Measurements from ENCODE around the gene TPPP2.

Gene TPPP2

DNA sequence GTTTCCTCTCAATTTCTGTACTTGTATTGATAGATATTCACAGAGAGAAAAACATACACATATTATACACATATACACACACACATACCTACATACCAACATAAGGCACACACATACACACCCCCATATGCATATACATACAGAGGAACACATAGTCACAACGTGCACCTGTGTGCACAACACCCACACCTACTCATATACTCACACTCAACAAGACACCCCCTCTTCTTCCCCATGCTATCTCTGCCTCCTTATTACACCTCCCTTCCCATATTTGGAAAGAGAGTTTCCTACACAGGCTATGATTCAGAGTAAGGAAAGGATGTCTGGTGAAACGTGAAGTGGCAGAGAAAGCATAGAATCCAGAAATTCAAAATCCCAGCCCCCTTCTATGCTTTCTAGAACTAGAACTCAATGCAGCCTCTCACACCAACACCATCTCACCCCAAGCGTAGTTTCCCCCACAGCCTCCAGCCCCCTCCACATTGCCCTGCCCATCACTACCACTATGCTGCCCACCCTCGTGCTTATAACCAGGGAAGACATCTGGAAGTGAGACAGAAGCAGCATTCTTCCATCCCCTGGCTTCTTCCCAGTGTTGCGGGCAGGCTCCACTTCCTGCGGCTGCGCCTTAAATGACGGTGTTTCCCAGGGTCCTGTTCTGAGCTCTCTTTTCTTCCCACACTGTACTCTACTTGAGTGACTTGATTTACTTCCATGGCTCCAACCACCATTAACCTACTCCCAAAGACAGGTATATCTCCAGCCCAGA, 30.0 kb downstream of the TPPP2 start:
- DNase-seq = no peak

DNA sequence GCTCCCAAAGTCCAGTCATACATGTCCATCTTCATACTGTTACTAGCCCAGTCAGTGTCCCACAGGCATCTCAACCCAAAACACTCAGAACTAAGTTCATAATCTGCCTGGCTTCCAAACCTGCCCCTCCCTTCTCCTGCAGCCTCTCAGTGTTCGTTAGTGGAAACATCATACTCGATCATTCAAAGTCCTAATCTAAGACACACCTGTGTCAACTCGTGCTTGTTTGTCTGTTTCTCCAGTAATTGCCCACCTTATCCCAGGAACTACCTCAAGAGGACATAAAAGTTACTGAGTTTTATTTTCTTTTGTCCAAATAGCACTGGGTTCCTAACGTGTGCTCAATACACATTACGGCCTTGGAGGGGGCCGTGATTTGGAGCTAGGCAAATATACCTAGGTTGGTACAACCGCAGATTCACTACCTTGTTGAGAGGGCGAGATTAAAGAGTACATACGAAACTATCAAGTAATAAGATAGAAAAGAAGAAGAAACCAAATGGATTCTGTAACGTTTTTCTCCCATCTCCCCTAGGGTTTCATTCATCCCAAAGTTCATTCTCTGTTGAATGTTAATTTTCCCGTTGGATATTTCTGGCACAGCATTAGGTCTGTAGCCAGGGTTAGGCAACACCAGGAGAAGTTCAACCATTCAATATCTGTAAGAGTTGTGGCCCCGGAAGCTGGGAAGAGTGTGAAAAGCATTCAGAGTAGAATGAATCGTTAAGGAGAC, 30.8 kb downstream of the TPPP2 start:
- DNase-seq = no peak

DNA sequence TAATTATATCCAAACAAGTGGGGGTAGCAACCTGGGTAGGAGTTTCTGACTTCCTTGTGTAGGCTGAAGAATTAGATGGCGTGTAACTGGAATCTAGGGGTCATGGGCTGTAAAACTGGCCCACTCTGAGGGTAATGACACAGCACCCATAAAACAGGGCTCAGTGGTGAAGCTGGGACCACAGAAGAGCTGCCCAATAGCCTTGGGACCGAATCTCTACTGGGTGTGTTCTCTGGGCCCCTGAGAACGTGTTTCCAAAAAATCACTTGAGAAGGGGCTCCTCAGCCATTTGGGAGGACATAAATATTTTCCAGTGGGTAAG, 31.3 kb downstream of the TPPP2 start:
- no peak for DNase-seq

DNA sequence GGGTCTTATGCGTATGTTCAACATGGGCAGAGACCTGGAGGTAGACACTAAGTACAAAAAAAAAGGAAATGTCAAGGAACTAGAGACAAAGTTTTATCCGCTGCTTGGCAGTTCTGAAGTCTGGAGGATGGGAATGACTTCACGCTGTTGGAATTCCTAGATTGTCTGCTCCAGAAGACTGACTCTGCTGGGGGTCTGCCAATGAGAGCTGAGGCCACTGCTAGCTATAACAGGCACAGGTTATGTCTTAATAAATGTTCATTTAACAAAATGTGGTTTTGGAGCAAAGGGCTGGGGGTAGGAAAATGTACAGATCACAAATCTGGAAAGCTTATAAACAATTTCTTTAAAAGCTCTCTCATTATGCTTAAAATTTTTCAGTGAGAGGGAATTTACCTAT, 33.5 kb downstream of the TPPP2 start:
- no peak for DNase-seq

DNA sequence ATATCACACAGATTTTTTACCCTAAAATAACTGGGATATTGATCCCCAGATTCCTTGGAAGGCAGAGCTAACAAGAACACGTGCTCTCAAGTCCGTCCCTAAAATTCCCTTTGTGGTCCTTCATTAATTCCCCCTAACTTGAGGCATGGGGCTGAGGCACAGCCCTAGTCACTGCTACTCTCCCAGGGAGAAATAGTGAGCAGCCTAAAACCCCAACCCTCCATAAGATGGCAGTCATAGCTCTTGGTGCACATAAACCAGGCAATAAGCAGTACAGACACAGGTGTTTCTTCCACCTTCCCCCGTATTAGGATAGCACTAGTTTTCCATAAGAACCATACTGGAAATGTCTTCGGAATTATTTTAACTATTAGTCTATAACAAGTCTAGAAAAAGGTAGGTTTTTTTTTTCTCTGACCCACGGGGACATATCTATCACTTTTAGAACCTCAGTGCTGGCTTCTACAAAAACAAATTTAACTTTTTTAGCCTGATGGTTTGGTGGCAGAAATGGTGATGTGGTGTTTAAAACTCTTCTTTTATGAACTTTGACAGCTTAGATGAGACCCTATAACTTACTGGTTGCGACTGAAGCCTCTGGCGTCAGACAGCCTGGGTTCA, 37.0 kb downstream of the TPPP2 start:
- peak; percentile 34 for DNase-seq

DNA sequence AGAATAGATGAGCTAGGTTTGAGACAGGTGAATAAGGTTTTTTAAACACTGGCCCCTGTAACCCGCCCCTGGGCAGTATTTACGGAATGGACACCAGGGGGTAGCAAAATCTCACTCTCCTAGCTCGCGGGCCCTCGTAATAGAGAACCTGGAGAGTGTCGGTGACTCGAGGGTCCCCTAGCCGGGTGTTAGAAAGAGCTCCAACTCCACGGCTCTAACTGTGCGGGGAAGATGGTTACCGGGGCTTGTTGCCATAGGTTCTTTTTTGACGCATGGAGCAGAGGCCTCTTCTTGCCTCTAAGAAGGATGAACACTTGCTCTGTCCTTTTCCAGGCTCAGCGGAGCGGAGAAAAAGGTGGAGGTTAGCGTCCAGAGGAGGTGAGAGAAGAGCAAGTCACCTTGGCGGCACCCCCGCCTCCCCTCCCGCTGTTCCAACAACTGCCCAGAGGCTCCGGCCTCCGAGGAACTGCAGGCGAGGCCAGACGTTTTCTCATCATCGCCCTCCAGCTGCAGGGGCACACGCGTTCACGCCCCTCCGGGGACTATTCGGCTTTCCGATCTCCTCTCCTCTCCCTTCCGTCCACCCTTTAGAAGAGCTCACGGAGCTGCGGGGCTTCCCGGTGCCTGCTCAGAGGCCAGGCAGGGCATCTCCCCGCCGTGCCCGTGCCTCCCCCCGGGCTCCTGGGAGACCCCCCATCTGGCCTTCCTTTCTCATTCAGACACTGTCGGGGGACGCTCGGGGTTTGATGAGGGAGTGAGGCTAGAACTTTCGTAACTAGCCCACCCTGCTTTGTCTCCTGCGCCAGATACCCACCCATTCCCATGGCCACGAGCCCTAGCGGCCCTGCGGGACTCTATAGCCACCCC, 38.7 kb downstream of the TPPP2 start:
- peak; percentile 77 for DNase-seq

DNA sequence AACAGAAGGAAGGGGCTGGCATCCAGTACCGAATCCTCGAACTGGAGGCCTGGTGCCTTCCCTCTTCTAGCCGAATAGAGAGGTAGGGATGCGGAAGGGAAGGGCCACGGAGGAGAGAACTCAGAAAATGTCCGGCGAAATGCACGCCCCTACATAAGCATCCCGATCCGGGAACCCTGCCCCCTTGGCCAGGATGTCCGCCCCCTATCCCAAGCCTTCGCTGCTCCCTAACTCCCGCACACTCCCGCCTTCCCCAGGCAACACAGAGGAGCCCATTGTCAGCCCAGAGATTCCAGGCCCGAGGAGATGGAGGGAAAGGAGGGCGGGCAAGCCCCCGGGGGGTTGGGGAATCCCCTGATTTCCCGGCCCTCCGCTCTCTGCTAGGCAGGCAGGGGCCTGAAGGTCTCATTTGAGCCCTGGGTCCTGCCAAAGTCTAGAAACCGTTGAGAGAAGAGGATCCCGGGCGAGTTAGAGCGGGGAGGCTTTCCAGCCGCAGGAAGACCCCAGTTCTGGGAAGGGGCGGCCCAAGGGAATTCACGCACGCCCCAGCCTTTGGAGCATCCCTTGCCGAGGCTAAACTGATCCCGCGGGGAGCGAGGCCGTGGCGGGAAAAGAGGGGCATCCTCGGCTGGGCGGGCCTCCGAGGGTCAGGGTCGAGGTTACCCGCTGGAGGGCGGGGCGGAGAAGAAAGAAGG, 39.5 kb downstream of the TPPP2 start:
- peak; percentile 42 for DNase-seq

DNA sequence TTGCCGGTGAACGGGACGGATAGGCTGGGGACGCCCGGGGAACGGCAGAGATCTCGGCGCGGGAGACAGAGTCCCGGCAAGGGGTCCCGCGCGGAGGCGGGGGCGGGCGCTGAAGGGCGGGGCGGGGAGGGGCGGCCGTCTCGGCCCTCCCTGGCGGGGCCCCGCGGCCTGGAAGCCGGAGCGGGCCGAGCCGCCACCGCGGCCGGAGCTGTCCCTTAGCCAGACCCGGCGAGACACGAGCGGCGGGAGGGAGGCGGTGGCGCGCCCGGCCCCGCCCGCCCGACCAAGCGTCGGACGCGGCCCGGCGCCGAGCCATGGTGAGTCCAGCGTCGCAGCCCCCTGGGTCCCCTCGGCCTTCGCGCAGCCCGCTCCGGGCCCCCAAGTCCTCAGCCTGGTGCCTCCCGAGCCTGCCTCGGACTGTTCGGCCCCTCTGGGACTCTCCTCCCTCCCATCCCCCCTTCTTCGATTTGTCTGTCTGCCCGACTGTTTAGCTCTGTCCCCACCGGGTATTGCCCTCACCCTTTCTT, 40.1 kb downstream of the TPPP2 start, which contains the start of gene ARHGEF40:
ARHGEF40 (plus strand) TSS at position 222 of the 527 bp plus-strand sequence; CDS start at position 315, 93 bp downstream.
- peak; percentile 46 for DNase-seq

DNA sequence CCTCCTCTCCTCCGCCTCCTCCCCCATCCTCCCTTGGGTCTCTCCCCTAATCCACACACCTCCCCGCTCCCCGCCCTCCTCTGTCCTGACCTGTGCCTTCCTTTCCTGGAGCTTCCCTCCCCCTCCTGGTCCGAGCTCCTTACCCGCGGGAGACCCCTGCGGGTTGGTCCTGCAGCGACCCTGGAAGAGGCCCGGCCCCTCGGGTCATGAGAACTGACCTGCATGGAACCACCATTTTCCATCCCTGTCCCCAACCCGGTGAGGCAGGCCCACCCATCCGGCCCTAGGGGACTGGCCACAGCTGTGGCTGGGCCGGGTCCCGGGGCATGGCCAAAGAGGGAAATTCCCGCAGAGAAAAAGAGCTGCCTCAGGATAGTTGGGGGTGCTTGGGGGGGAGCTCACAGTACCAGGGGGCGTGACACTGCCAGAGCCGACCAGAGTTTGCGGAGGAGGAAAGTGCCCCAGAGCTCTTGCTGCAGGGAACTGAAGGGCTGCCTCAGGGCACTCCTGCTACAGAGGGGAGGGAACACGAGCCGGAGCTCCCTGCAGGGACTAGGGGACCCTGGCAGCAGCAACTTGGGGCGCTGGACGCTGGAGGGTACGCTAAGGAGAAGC, 40.7 kb downstream of the TPPP2 start:
- peak; percentile 37 for DNase-seq

DNA sequence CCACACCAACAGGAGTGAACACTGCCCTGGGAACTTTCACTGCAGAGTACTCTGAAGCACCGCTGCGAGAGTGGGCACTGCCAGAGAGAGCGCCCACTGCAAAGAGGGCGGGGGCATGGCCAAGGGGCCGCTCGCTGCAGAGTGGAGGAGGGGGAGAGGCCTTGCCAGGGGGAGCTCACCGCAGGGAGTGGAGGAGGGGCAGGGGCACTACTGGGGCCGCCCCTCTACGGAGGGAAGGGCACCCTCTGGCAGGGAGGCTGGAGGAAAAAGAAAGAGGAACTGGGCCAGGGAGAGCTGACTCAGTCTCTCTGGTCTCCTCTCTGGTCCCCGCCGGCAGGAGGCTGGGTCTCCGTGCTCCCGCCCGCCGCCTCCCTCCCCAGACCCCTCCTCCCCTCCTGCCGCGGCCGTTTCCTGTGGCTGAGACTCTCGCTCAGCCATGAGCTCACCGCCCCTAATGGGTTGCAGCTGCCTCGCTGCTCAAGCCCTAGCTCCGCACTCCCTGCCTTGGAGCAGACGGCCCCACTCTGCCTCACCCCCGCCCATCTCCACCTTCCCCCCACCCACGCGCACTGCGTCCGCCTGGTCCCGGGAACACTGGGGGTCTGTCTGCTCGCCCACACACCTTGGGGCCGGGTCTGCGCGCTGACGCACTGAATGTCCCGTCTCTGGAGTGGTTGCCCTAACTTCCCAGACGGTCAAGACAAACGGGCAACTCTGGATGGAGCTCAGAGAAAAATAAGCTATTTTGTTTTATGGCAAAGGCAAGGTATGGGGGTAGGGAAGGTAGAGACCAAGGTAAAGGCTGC, 41.4 kb downstream of the TPPP2 start:
- peak; percentile 60 for DNase-seq

DNA sequence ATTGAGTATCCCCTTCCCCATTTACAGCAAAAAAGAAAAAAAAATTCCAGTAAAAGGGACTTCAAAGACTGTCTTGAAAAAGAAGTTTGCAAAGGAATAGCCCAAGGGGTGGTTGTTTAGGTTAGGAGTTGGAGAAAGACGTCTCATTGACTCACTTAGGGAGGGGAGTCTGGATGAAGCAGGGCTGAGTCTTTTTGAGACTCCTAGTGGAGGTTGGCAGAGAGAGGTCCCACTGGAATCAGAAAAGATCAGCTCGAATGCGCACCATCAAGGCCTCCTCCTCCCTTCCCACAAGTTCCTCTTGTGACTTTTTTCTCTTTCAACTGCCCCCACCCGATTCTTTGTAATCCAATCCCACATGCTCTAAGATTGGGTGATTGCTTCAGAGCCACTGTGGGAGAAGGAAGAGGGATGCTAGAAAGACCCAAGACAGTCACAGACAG, 42.0 kb downstream of the TPPP2 start:
- no peak for DNase-seq

DNA sequence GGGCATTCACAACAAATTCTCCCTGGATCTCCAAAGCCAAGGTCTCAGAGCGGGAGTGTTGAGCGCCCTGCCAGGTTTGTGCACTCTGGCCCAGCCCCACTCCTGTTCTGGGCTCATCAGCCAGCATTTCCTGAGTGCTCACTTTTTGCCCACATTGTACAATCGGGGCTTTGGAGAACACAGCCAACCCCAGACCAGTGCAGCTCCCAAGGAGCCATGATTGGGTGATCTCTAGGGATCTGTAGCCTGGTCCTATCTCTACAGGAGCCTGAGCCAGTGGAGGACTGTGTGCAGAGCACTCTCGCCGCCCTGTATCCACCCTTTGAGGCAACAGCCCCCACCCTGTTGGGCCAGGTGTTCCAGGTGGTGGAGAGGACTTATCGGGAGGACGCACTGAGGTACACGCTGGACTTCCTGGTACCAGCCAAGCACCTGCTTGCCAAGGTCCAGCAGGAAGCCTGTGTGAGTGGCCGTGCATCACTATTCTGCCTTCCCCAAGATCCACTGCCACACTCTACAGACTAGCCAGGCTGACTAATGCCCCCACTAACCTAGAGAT, 42.8 kb downstream of the TPPP2 start:
- no peak for DNase-seq

DNA sequence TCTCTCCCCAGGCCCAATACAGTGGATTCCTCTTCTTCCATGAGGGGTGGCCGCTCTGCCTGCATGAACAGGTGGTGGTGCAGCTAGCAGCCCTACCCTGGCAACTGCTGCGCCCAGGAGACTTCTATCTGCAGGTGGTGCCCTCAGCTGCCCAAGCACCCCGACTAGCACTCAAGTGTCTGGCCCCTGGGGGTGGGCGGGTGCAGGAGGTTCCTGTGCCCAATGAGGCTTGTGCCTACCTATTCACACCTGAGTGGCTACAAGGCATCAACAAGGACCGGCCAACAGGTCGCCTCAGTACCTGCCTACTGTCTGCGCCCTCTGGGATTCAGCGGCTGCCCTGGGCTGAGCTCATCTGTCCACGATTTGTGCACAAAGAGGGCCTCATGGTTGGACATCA, 43.9 kb downstream of the TPPP2 start:
- no peak for DNase-seq

DNA sequence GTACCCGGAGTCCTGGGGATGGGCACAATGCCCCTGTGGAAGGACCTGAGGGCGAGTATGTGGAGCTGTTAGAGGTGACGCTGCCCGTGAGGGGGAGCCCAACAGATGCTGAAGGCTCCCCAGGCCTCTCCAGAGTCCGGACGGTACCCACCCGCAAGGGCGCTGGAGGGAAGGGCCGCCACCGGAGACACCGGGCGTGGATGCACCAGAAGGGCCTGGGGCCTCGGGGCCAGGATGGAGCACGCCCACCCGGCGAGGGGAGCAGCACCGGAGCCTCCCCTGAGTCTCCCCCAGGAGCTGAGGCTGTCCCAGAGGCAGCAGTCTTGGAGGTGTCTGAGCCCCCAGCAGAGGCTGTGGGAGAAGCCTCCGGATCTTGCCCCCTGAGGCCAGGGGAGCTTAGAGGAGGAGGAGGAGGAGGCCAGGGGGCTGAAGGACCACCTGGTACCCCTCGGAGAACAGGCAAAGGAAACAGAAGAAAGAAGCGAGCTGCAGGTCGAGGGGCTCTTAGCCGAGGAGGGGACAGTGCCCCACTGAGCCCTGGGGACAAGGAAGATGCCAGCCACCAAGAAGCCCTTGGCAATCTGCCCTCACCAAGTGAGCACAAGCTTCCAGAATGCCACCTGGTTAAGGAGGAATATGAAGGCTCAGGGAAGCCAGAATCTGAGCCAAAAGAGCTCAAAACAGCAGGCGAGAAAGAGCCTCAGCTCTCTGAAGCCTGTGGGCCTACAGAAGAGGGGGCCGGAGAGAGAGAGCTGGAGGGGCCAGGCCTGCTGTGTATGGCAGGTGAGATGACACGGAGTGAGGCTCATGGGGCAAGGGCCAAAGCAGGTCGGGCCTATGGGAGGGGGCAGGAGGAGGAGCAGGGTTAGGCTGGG, 44.6 kb downstream of the TPPP2 start:
- no peak for DNase-seq

DNA sequence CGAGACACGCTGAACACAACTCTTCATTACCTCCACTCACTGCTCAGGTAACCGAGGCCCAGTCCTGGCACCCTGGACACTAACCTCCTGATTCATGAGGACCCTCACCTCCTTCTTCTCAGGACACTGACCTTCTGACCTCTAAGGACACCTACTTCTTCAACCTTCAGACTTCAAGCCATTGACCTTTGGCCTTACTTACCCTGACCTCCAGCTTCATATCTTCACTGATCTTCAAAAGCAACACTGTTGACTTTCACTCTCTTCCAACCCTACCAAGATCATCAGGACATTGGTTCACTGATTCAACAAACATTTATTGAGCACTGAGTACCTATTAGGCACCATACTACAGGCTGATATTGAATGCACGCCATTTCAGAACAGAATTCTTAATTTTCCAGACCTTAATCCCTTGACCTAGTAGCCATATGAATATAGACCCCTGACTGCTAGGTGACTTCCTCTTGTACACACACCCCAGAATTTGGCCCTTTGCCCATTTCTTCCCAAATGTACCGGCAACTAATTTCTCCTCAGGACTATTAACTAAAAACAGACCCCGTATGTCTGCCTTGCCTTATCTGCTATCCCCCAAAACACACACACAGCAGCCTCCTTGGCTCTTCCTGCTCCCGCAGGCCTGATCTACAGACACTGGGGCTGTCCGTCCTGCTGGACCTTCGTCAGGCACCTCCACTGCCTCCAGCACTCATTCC, 45.9 kb downstream of the TPPP2 start:
- DNase-seq = no peak

DNA sequence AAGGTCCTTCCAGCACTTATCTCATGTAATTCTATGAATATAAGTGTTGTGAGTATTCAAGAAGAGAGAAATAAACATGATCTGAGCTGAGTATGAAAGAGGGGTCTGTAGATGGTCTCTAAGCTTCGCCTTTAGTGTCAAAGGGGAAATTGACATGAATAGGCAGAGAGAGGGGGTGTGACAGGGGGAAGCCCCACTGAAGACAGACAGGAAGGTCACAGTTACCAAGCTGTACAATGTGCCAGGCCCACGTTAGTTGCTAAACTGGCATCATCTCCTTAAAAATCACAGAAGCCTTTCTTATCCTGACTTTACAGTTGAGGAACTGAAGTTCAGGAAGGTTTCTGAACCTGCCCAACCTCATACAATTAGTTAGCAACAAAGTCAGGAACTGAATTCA, 47.7 kb downstream of the TPPP2 start:
- DNase-seq = no peak

DNA sequence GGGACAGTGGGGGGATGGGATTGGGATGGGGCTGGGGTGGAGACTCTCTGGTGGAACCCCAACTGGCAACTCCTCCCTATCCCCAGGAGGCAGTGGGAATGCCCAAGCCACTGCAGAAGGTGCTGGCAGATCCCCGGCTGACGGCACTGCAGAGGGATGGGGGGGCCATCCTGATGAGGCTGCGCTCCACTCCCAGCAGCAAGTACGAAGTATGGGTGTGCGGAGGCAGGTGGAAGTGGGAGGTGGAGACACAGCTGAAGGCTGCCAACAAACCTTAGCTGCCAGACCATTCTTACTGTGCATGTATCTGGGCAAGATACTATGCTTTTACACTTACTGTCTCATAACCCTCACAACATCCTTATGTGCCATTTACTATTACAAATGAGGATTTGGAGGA, 48.3 kb downstream of the TPPP2 start:
- no peak for DNase-seq

DNA sequence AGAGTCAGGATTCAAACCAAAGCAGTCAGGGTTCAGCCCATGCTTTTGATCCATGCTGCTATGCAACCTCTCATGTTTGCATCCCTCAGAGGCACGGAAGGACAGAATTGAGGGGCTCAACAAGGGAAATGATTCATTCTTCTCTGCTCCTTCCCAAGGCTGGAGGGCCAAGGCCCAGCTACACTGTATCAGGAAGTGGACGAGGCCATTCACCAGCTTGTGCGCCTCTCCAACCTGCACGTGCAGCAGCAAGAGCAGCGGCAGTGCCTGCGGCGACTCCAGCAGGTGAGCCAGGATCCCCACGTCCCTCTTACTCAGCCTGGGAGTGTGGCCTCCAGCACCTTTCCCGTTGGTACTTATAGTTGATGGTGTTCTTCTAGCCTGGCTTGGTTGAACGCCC, 48.7 kb downstream of the TPPP2 start:
- no peak for DNase-seq
